Measurements from ENCODE around the gene TRPM1.

The TRPM1 gene

DNA sequence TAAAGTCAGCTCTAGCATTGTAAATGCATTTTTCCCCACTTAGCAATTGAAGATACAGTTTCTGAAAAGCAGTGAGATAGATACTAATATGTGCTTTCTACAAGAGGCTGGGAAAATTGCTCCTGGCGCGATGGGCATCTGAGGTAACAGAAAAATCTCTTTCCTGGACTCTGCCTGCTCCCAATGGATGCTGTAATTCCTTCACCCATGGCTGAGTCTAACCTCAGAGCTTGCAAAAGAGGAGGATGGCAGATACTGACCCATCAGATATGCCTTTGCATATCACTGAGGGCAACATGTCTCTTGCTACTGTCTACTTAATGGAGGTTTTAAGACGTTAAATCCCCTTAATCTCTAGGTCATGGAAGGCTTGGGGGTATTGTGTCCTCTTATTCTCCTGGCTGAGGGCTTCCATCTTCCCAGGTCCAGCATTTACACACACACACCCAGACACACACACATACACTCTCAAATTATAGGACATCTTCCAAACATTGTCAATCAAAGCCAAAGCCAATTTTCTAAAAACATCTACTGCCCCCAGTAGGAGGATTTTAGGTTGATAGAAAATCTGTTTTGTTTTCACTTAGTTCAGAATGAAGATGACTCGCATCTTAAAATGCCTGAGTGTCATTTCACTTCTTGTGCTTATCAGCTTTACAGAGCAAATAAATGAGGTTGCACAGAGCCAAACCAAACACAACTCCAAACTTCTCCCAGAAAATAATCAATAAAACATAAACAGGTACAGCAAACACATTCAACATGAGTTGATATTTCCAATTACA lies 2.4 kb downstream of the TRPM1 start:
- TF ChIP-seq, protein P1, sequence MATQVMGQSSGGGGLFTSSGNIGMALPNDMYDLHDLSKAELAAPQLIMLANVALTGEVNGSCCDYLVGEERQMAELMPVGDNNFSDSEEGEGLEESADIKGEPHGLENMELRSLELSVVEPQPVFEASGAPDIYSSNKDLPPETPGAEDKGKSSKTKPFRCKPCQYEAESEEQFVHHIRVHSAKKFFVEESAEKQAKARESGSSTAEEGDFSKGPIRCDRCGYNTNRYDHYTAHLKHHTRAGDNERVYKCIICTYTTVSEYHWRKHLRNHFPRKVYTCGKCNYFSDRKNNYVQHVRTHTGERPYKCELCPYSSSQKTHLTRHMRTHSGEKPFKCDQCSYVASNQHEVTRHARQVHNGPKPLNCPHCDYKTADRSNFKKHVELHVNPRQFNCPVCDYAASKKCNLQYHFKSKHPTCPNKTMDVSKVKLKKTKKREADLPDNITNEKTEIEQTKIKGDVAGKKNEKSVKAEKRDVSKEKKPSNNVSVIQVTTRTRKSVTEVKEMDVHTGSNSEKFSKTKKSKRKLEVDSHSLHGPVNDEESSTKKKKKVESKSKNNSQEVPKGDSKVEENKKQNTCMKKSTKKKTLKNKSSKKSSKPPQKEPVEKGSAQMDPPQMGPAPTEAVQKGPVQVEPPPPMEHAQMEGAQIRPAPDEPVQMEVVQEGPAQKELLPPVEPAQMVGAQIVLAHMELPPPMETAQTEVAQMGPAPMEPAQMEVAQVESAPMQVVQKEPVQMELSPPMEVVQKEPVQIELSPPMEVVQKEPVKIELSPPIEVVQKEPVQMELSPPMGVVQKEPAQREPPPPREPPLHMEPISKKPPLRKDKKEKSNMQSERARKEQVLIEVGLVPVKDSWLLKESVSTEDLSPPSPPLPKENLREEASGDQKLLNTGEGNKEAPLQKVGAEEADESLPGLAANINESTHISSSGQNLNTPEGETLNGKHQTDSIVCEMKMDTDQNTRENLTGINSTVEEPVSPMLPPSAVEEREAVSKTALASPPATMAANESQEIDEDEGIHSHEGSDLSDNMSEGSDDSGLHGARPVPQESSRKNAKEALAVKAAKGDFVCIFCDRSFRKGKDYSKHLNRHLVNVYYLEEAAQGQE (IDR thresholded peaks at IDR 0.05; ENCODE audit: insufficient read depth in 1 of 2, low read depth in 2 of 2, low read length in 2 of 2), result no peak
- TF ChIP-seq SIN3A (IDR thresholded peaks at IDR 0.05; ENCODE audit: borderline replicate concordance, insufficient read depth, low read length), result no peak
- no peak for TF ChIP-seq POLR2AphosphoS5 (IDR thresholded peaks at IDR 0.05; ENCODE audit: low read depth, low read length)
- no peak for TF ChIP-seq FOXP2 (optimal IDR thresholded peaks at IDR 0.05; ENCODE audit: borderline replicate concordance, extremely low read depth, extremely low read length, insufficient read depth)
- no peak for TF ChIP-seq TAF1 (IDR thresholded peaks at IDR 0.05; ENCODE audit: borderline replicate concordance, insufficient read depth, low read length)

DNA sequence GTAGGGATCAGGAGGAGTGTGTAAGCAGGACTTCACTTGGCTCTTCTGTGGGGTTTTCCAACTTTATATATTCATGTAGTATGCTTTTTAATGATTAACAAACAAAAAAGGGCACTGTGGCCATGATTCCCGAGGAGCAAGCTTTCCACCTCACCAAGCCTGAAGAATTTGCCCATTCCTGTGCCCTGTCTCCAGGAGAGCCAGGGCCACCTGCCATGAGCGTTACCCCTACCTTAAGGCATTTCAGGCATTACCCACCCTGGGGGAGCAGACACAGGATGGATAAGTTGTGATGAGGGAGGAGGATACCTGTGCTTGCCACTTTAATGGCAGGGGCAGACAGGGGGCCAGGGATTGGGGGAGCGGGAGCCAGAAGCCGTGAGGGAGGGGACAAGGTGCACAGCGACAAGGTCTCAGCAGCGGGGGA lies 3.0 kb downstream of the TRPM1 start:
- TF ChIP-seq FOXP2 (optimal IDR thresholded peaks at IDR 0.05; ENCODE audit: borderline replicate concordance, extremely low read depth, extremely low read length, insufficient read depth) (no peak), SIN3A (IDR thresholded peaks at IDR 0.05; ENCODE audit: borderline replicate concordance, insufficient read depth, low read length) (no peak), POLR2AphosphoS5 (IDR thresholded peaks at IDR 0.05; ENCODE audit: low read depth, low read length) (no peak), TAF1 (IDR thresholded peaks at IDR 0.05; ENCODE audit: borderline replicate concordance, insufficient read depth, low read length) (no peak)
- TF ChIP-seq, protein P1 (IDR thresholded peaks at IDR 0.05; ENCODE audit: insufficient read depth in 1 of 2, low read depth in 2 of 2, low read length in 2 of 2), result no peak

DNA sequence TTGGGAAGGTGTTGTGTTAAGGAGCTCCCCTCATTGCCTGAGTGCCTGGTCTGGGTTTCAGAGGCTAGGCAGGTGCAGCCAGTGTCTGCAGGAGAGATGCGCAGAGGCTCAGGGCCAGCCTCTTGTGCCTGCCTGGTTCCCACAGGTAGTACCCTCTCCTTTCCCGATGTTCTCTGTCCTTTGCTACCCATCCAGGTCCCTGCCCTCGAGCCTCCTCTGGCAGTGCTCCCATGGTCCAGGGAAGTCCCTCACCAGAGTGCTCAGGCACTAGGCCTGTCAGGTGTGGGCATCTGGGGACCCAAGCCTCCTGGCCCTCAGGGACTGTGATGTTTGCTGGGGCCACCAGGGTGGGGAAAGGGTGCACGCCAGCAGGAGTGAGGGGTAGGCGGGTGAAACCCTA lies 5.0 kb downstream of the TRPM1 start:
- TF ChIP-seq, protein P1 (IDR thresholded peaks at IDR 0.05; ENCODE audit: insufficient read depth in 1 of 2, low read depth in 2 of 2, low read length in 2 of 2), result no peak
- TF ChIP-seq SIN3A (IDR thresholded peaks at IDR 0.05; ENCODE audit: borderline replicate concordance, insufficient read depth, low read length), result no peak

DNA sequence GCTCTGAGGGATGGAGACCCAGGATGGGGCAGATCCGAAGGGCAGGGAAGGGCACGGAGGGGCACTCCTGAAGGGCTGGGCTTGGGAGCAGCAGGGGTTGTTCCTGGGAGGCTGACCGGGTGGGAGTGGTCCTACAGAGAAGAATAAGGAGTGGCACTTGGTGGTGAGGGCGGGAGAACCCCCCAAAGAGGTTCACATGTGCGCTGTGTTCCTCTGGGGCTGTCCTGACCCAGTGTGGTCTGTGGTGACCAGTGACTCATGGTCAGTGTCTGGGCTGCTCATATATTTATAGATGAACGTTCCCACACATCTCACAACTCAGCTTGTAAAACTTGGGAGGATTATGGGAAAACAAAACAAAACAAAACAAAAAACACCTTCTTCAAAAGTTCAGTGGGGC lies 10.0 kb downstream of the TRPM1 start:
- TF ChIP-seq, protein P1 (IDR thresholded peaks at IDR 0.05; ENCODE audit: insufficient read depth in 1 of 2, low read depth in 2 of 2, low read length in 2 of 2), result no peak
- TF ChIP-seq SIN3A (IDR thresholded peaks at IDR 0.05; ENCODE audit: borderline replicate concordance, insufficient read depth, low read length) (no peak), TAF1 (IDR thresholded peaks at IDR 0.05; ENCODE audit: borderline replicate concordance, insufficient read depth, low read length) (no peak), FOXP2 (optimal IDR thresholded peaks at IDR 0.05; ENCODE audit: borderline replicate concordance, extremely low read depth, extremely low read length, insufficient read depth) (no peak)

DNA sequence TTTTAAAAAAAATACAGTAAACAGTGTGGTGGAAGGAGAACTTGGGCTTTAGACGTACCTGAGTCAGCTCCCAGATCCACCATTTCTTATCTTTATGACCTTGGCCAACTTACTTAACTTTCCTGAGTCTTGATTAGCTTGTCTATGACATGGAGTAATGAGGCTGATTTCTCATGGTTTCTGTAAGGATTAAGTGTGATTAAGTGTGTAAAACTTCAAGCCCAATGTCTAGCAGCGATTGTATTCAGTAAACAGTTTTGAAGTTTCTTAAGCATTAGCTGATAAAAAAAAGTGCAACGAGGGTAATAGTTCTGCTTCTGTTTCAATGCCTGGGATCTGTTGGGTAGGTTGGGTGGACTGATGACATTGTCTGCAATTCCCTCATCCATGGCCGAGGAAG lies 10.8 kb downstream of the TRPM1 start:
- no peak for TF ChIP-seq POLR2AphosphoS5 (IDR thresholded peaks at IDR 0.05; ENCODE audit: low read depth, low read length)
- no peak for TF ChIP-seq SIN3A (IDR thresholded peaks at IDR 0.05; ENCODE audit: borderline replicate concordance, insufficient read depth, low read length)
- no peak for TF ChIP-seq FOXP2 (optimal IDR thresholded peaks at IDR 0.05; ENCODE audit: borderline replicate concordance, extremely low read depth, extremely low read length, insufficient read depth)
- TF ChIP-seq, protein P1 (IDR thresholded peaks at IDR 0.05; ENCODE audit: insufficient read depth in 1 of 2, low read depth in 2 of 2, low read length in 2 of 2), result no peak
- TF ChIP-seq TAF1 (IDR thresholded peaks at IDR 0.05; ENCODE audit: borderline replicate concordance, insufficient read depth, low read length), result no peak
